ENCODE data around the gene RBCK1. TPM values are rescaled to one million over a fixed set of nuclear protein-coding genes. Genes with fewer than 3 reads are reported as not detected.
A peak's percentile ranks its signal among the peaks of the same experiment; 100 is the strongest.

RBCK1 gene
- total and polyA plus RNA-seq, 9 of the 15 experiments (the other 6 are each of a cell fraction or from before 2014, with no cell fraction given), result 5.9 to 59.3 (median 26.5) TPM

DNA sequence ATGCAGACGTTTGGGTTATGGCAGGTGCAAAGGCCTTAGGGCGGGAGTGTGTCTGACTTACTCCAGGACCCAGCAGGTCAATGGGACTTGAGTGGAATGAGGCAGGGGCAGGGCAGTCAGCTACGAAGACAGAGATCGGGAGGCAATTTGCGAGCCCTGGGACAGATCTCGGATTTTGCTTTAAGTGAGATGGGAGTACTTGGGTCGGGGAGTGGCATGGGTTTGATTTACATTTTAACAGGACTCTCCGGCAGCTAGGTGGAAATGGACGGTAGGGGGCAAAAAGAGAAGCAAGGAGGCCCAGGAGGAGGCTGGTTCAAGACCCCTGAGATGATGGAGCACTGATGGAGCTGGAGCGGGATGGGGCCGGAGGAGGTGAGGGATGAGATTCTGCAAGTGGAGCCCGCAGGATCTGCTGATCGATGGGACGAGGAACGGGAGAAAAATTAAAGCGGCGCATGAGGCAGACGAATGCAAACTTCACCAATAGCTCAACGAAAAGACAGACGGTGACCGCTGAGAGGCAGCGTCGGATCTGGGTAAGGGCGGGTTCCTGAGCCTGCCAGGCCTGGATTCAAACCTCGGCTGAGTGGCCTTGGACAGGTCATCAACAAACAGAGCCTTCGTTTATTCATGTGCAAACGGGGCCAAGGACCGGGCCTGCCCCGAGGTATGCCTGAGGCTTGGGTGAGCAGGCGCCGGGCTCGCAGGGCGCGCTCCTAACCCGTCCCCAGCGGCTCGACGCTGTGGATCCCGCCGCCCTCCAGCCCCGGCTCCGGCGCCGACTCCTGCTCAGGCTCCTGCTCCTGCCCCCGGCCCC lies 756 bp upstream of the RBCK1 start (continued):
- TF ChIP-seq, protein P1, sequence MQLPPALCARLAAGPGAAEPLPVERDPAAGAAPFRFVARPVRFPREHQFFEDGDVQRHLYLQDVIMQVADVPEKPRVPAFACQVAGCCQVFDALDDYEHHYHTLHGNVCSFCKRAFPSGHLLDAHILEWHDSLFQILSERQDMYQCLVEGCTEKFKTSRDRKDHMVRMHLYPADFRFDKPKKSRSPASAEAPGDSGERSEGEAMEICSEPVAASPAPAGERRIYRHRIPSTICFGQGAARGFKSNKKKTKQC (CRISPR knock-in tag; IDR thresholded peaks at IDR 0.05), result no peak; the same call in 1 of the 2 replicates
- no peak for TF ChIP-seq SETDB1 (IDR thresholded peaks at IDR 0.05; ENCODE audit: low read length)
- no peak for TF ChIP-seq PRPF4 (IDR thresholded peaks at IDR 0.05; ENCODE audit: insufficient read depth, low read depth, low read length, poor library complexity, severe bottlenecking)
- TF ChIP-seq TOE1 (IDR thresholded peaks at IDR 0.05; ENCODE audit: borderline replicate concordance), result peak; percentile 44; the same call in 1 of the 2 replicates
- TF ChIP-seq TOE1 (CRISPR knock-in tag; IDR thresholded peaks at IDR 0.05; ENCODE audit: borderline replicate concordance, low read depth), result no peak
- no peak for TF ChIP-seq ZNF76 (CRISPR knock-in tag; IDR thresholded peaks at IDR 0.05; ENCODE audit: borderline replicate concordance)
- no peak for TF ChIP-seq SREBF1 (IDR thresholded peaks at IDR 0.05; ENCODE audit: borderline replicate concordance, low read depth, low read length)
- TF ChIP-seq ASH1L (IDR thresholded peaks at IDR 0.05; ENCODE audit: borderline replicate concordance, low read depth, partially characterized antibody), result no peak
- TF ChIP-seq NFXL1 (CRISPR knock-in tag; IDR thresholded peaks at IDR 0.05), result no peak
- TF ChIP-seq ZC3H8 (IDR thresholded peaks at IDR 0.05), result no peak
- no peak for TF ChIP-seq ZNF583 (CRISPR knock-in tag; IDR thresholded peaks at IDR 0.05)
- TF ChIP-seq SLC30A9 (CRISPR knock-in tag; IDR thresholded peaks at IDR 0.05), result no peak
- no peak for TF ChIP-seq RNF2 (IDR thresholded peaks at IDR 0.05)
- no peak for TF ChIP-seq DACH1 (IDR thresholded peaks at IDR 0.05; ENCODE audit: partially characterized antibody)
- no peak for TF ChIP-seq ZNF644 (tag; IDR thresholded peaks at IDR 0.05; ENCODE audit: low read depth)
- no peak for TF ChIP-seq CBFA2T3 (IDR thresholded peaks at IDR 0.05)
- TF ChIP-seq MYC (IDR thresholded peaks at IDR 0.05; ENCODE audit: low read depth, low read length), result no peak; the same call in 1 of the 2 replicates
- TF ChIP-seq MYC (CRISPR knock-in tag; IDR thresholded peaks at IDR 0.05; ENCODE audit: borderline replicate concordance, low read depth), result 0 out of 2 replicates have a peak, but pooled peaks have one; percentile 14
- TF ChIP-seq, protein P2, sequence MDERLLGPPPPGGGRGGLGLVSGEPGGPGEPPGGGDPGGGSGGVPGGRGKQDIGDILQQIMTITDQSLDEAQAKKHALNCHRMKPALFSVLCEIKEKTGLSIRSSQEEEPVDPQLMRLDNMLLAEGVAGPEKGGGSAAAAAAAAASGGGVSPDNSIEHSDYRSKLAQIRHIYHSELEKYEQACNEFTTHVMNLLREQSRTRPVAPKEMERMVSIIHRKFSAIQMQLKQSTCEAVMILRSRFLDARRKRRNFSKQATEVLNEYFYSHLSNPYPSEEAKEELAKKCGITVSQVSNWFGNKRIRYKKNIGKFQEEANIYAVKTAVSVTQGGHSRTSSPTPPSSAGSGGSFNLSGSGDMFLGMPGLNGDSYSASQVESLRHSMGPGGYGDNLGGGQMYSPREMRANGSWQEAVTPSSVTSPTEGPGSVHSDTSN (CRISPR knock-in tag; IDR thresholded peaks at IDR 0.05; ENCODE audit: low read depth), result no peak
- TF ChIP-seq, protein P2 (tag; conservative IDR thresholded peaks at IDR 0.05; ENCODE audit: low read depth), result 0 out of 2 replicates have a peak, but pooled peaks have one; percentile 34
- TF ChIP-seq, protein P3, sequence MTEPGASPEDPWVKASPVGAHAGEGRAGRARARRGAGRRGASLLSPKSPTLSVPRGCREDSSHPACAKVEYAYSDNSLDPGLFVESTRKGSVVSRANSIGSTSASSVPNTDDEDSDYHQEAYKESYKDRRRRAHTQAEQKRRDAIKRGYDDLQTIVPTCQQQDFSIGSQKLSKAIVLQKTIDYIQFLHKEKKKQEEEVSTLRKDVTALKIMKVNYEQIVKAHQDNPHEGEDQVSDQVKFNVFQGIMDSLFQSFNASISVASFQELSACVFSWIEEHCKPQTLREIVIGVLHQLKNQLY (CRISPR knock-in tag; conservative IDR thresholded peaks at IDR 0.05), result no peak
- TF ChIP-seq CHD2 (IDR thresholded peaks at IDR 0.05; ENCODE audit: low read depth, low read length), result no peak
- TF ChIP-seq FOXP1 (CRISPR knock-in tag; IDR thresholded peaks at IDR 0.05), result no peak
- peak; percentile 35 for TF ChIP-seq SOX6 (IDR thresholded peaks at IDR 0.05)
- TF ChIP-seq, protein P4, sequence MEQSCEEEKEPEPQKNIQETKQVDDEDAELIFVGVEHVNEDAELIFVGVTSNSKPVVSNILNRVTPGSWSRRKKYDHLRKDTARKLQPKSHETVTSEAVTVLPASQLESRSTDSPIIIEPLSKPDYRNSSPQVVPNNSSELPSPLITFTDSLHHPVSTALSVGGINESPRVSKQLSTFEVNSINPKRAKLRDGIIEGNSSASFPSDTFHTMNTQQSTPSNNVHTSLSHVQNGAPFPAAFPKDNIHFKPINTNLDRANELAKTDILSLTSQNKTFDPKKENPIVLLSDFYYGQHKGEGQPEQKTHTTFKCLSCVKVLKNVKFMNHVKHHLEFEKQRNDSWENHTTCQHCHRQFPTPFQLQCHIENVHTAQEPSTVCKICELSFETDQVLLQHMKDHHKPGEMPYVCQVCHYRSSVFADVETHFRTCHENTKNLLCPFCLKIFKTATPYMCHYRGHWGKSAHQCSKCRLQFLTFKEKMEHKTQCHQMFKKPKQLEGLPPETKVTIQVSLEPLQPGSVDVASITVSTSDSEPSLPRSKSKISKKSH (CRISPR knock-in tag; IDR thresholded peaks at IDR 0.05), result no peak
